ENCODE results near the gene DESI2.
"Not testable (repeated sequence)": the region's sequence is repeated elsewhere in the genome, so short reads cannot be mapped to it uniquely, and the experiment has no call there.

DNA sequence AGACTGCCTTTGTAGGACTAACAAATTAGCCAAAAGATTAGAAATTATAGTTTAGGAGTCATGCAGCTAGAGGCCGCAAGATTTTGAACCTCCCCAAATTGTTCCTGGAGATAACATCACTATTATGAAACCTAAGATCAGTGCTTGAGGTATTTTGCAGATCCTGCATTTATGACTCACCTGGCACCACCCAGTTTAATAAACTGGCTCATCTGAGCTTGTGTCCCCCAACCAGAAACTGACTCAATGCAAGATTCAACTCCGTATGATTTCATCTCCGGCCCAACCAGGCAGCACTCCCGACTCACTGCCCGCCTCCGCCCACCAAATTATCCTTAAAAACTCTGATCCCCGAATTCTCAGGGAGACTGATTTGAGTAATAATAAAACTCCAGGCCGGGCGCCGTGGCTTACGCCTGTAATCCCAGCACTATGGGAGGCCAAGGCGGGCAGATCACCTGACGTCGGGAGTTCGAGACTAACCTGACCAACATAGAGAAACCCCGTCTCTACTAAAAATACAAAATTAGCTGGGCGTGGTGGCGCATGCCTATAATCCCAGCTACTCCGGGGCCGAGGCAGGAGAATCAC is 87.2 kb downstream of the DESI2 start:
- TF ChIP-seq, protein P1, sequence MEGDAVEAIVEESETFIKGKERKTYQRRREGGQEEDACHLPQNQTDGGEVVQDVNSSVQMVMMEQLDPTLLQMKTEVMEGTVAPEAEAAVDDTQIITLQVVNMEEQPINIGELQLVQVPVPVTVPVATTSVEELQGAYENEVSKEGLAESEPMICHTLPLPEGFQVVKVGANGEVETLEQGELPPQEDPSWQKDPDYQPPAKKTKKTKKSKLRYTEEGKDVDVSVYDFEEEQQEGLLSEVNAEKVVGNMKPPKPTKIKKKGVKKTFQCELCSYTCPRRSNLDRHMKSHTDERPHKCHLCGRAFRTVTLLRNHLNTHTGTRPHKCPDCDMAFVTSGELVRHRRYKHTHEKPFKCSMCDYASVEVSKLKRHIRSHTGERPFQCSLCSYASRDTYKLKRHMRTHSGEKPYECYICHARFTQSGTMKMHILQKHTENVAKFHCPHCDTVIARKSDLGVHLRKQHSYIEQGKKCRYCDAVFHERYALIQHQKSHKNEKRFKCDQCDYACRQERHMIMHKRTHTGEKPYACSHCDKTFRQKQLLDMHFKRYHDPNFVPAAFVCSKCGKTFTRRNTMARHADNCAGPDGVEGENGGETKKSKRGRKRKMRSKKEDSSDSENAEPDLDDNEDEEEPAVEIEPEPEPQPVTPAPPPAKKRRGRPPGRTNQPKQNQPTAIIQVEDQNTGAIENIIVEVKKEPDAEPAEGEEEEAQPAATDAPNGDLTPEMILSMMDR (IDR thresholded peaks at IDR 0.05 in 4 of 5, conservative IDR thresholded peaks at IDR 0.05 in 1 of 5), result not testable (repeated sequence)
- TF ChIP-seq POLR2A (IDR thresholded peaks at IDR 0.05), result not testable (repeated sequence)
